PC-9 (cell line): ENCODE results near the gene DHTKD1. TPM values are rescaled to one million over a fixed set of nuclear protein-coding genes. Genes with fewer than 3 reads are reported as not detected.

Source experiments
- BruUV-seq: library from RNA; stranded (reverse); fragments of 400-500 nt; replicated peaks from 2 replicates; lab custom pipeline; 2021; lab: Mats Ljungman, UMichigan
- CTCF ChIA-PET: fragments of 300-600 bp; sonication (Branson Sonifier 250); formaldehyde crosslinking; loops from one replicate; lab custom pipeline; 2022; ENCODE audit warnings: antibody characterized with exemption; lab: Charles Lee
- POLR2A ChIA-PET: fragments of 300-600 bp; sonication (Branson Sonifier 250); formaldehyde crosslinking; loops from one replicate; lab custom pipeline; 2022; ENCODE audit warnings: antibody characterized with exemption; ENCODE audit not compliant: unreplicated experiment; lab: Charles Lee
- DNase-seq, 2 experiments: peaks; one replicate each; pipeline versions ENCODE4 v3.0.0 to v3.0.0-alpha.2; 2015 to 2022; ENCODE audit warnings: mixed read lengths in 1 of 2
- H2AFZ ChIP-seq: fragments of 200-600 bp; sonication (generic); 2 replicates; pipeline ENCODE4 v1.8.1; 2017; ENCODE audit warnings: antibody characterized with exemption
- H3F3A ChIP-seq: fragments of 200-600 bp; sonication (generic); 2 replicates; pipeline ENCODE4 v1.8.1; 2017; ENCODE audit warnings: antibody characterized with exemption, mild to moderate bottlenecking, low read depth; ENCODE audit not compliant: insufficient read depth
- H3K27ac ChIP-seq: fragments of 200-600 bp; sonication (generic); 2 replicates; pipeline ENCODE4 v1.6.1; 2016; ENCODE audit warnings: mixed run types
- H3K27me3 ChIP-seq: fragments of 200-600 bp; sonication (generic); 2 replicates; pipeline ENCODE4 v1.6.1; 2016; ENCODE audit warnings: low read depth, mixed run types; ENCODE audit not compliant: insufficient read depth
- H3K36me3 ChIP-seq: fragments of 200-600 bp; sonication (generic); 2 replicates; pipeline ENCODE4 v1.6.1; 2016; ENCODE audit warnings: low read depth, mixed run types
- H3K4me1 ChIP-seq: fragments of 200-600 bp; sonication (generic); replicated peaks from 2 replicates; pipeline ENCODE4 v1.6.1; 2016; ENCODE audit warnings: mixed run types; ENCODE audit not compliant: insufficient read depth
- H3K4me2 ChIP-seq: fragments of 200-600 bp; sonication (generic); 2 replicates; pipeline ENCODE4 v1.6.1; 2017; ENCODE audit warnings: mixed run types
- H3K4me3 ChIP-seq: fragments of 200-600 bp; sonication (generic); 2 replicates; pipeline ENCODE4 v1.6.1; 2016; ENCODE audit warnings: mixed run types
- H3K79me2 ChIP-seq: fragments of 200-600 bp; sonication (generic); 2 replicates; pipeline ENCODE4 v1.6.1; 2017; ENCODE audit warnings: low read depth, mixed run types
- H3K9me2 ChIP-seq: fragments of 200-600 bp; sonication (generic); 2 replicates; pipeline ENCODE4 v1.8.1; 2017; ENCODE audit warnings: mild to moderate bottlenecking; ENCODE audit not compliant: insufficient read depth
- H3K9me3 ChIP-seq: fragments of 200-600 bp; sonication (generic); 2 replicates; pipeline ENCODE4 v1.8.1; 2016; ENCODE audit warnings: low read depth; ENCODE audit not compliant: insufficient read depth
- H4K20me1 ChIP-seq: fragments of 200-600 bp; sonication (generic); 2 replicates; pipeline ENCODE4 v1.8.1; 2017; ENCODE audit not compliant: insufficient read depth
- EZH2 ChIP-seq: fragments of 200-600 bp; sonication (generic); IDR thresholded peaks from 2 replicates; pipeline ENCODE4 v1.8.0; 2017; ENCODE audit warnings: antibody characterized with exemption, low read depth
- intact Hi-C: fragments of 100-400 bp; cut with micrococcal nuclease; formaldehyde crosslinking; loops from one replicate; pipeline ENCODE4 v1.10.0; 2022; ENCODE audit not compliant: unreplicated experiment
- total RNA-seq: library from RNA; stranded (reverse); gene quantifications from 2 replicates; pipeline ENCODE4 v1.2.3, GENCODE V29; 2021
- TF ChIP-seq, protein P1 (sequence below): fragments of 200-600 bp; sonication (generic); conservative IDR thresholded peaks from 2 replicates; pipeline ENCODE4 v1.6.1; 2017; ENCODE audit warnings: mixed run types, antibody characterized with exemption, mild to moderate bottlenecking, moderate library complexity

DHTKD1 gene
- total RNA-seq, 1 experiment from 2014 or later, result 41.1 TPM

DNA sequence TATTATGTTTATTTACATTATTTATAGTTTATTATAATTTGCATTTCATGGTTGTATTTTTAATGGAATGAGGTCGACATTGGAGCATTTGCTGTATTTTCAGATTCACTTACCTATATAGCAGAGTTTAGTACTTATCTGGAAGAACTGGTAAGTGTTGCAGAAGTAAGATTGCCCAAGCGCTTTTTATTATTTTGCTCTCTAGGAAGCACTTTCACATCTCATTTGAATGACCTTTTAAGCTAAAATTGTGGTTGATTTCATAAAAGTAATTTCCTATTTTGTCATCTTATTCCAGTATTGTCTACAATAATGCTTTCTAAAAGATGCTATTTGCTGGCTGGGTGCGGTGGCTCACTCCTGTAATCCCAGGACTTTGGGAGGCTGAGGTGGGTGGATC is 89.4 kb downstream of the DHTKD1 start:
- intact Hi-C loops, result no loop called here
- Histone ChIP-seq H3K36me3 (no peaks in the 10 kb centered on the region), H3K79me2 (no peaks in the 10 kb centered on the region), H2AFZ (no peak overlapping the region), H3K4me1 (no peaks in the 10 kb centered on the region), H3K9me2 (no peaks in the 10 kb centered on the region), H3K4me3 (no peak overlapping the region), H3K27ac (no peak overlapping the region), H3K9me3 (no peaks in the 10 kb centered on the region), H3K27me3 (no peaks in the 10 kb centered on the region), H3F3A (no peaks in the 10 kb centered on the region), H4K20me1 (no peaks in the 10 kb centered on the region), H3K4me2 (no peak overlapping the region)
- ChIA-PET POLR2A (no interaction called here), CTCF (no interaction called here)
- BruUV-seq, result no TSS peak
- no peak for DNase-seq
- no peak for TF ChIP-seq EZH2
- TF ChIP-seq, protein P1, sequence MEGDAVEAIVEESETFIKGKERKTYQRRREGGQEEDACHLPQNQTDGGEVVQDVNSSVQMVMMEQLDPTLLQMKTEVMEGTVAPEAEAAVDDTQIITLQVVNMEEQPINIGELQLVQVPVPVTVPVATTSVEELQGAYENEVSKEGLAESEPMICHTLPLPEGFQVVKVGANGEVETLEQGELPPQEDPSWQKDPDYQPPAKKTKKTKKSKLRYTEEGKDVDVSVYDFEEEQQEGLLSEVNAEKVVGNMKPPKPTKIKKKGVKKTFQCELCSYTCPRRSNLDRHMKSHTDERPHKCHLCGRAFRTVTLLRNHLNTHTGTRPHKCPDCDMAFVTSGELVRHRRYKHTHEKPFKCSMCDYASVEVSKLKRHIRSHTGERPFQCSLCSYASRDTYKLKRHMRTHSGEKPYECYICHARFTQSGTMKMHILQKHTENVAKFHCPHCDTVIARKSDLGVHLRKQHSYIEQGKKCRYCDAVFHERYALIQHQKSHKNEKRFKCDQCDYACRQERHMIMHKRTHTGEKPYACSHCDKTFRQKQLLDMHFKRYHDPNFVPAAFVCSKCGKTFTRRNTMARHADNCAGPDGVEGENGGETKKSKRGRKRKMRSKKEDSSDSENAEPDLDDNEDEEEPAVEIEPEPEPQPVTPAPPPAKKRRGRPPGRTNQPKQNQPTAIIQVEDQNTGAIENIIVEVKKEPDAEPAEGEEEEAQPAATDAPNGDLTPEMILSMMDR, result no peak

DNA sequence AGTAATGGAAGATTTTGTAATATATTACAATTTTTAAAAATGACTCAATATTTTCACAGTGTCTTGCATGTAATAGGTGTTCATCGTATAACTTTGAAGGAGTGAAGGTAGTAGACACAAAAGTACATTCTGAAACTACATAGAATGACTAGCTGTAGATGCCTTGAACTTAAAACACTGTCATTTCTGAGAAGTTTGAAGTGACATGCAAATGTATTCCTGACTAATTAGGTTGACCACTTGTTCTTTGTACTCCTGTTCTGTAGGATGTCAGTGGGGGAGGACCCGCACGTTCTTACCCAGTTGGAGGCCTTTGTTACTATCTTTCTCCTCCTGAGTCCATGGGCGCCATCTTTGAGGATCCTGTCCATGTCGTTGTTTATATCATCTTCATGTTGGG is 91.9 kb downstream of the DHTKD1 start:
- Histone ChIP-seq H4K20me1 (no peaks in the 10 kb centered on the region), H3K4me3 (no peak overlapping the region), H3K27ac (no peak overlapping the region), H3K4me2 (no peak overlapping the region), H3K4me1 (no peaks in the 10 kb centered on the region), H3F3A (no peaks in the 10 kb centered on the region), H3K9me3 (no peaks in the 10 kb centered on the region), H3K36me3 (no peaks in the 10 kb centered on the region), H2AFZ (no peak overlapping the region), H3K9me2 (no peaks in the 10 kb centered on the region), H3K79me2 (no peaks in the 10 kb centered on the region), H3K27me3 (no peaks in the 10 kb centered on the region)
- DNase-seq, result no peak
- ChIA-PET POLR2A (no interaction called here), CTCF (no interaction called here)
- TF ChIP-seq, protein P1, result no peak
- no peak for TF ChIP-seq EZH2
- BruUV-seq, result no TSS peak
- intact Hi-C loops, result no loop called here

DNA sequence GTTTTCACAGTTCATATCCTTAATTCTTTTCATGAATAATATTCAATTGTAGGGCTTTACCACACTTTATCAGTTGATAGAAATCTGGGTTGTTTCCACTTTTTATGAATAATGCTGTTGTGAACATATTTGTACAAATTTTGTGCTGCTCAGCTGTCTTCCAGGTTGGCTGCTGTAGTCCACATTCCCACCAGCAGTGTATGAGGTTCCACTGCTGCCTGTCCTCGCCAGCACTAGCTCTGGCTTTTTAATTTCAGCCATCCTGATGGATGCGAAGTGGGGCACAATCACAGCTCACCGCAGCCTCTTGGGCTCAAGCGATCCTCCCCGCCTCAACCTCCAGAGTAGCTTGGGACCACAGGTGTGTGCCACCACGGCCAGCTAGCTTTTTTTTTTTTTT is 94.2 kb downstream of the DHTKD1 start:
- no peaks in the 10 kb centered on the region for H3K4me1 ChIP-seq
- intact Hi-C loops, result no loop called here
- no peaks in the 10 kb centered on the region for H3K79me2 ChIP-seq
- no peaks in the 10 kb centered on the region for H3K36me3 ChIP-seq
- TF ChIP-seq EZH2, result no peak
- TF ChIP-seq, protein P1, result no peak
- no peak overlapping the region for H2AFZ ChIP-seq
- no peak for DNase-seq
- no peaks in the 10 kb centered on the region for H3F3A ChIP-seq
- H3K4me3 ChIP-seq, result no peak overlapping the region
- H3K27me3 ChIP-seq, result no peaks in the 10 kb centered on the region
- no peaks in the 10 kb centered on the region for H3K9me3 ChIP-seq
- H3K4me2 ChIP-seq, result no peak overlapping the region
- BruUV-seq, result no TSS peak
- no peaks in the 10 kb centered on the region for H3K9me2 ChIP-seq
- no peaks in the 10 kb centered on the region for H4K20me1 ChIP-seq
- no peak overlapping the region for H3K27ac ChIP-seq
- ChIA-PET POLR2A (no interaction called here), CTCF (no interaction called here)
